ENCODE data around the gene HTR3D.
"Not testable (repeated sequence)": the region's sequence is repeated elsewhere in the genome, so short reads cannot be mapped to it uniquely, and the experiment has no call there.

The HTR3D gene

GRCh38 chr3:184062637-184063036, 31.1 kb downstream of the HTR3D start:
- no peak for DNase-seq (ENCODE audit: low read depth in 1 of 2, low spot score in 1 of 2)

GRCh38 chr3:184066211-184066610, 34.7 kb downstream of the HTR3D start:
- DNase-seq (ENCODE audit: low read depth in 1 of 2, low spot score in 1 of 2): no peak

- no peak for DNase-seq (ENCODE audit: low read depth in 1 of 2, low spot score in 1 of 2)
Measured at GRCh38 chr3:184067573-184068055, 36.1 kb downstream of the HTR3D start.

DNA sequence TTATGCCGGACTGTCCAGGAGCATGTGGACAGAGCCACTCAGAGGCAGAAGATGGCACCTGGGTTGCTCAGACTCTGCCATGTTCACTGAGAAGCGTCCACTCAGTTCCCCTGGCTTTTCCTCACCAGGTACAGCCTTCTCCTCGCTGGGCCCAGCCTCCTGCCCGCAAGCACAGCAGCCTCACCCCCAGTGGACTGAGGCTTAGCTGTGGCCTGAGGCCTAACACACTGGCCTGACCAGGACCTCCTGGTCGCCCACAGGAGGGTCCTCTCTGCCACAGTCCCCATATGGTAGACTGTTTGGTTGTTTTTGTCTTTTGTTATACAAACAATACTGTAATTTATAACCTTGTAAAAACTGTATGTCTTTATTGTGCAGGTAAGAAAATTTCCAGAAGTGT, 36.8 kb downstream of the HTR3D start:
- DNase-seq (ENCODE audit: low read depth in 1 of 2, low spot score in 1 of 2): no peak

DNA sequence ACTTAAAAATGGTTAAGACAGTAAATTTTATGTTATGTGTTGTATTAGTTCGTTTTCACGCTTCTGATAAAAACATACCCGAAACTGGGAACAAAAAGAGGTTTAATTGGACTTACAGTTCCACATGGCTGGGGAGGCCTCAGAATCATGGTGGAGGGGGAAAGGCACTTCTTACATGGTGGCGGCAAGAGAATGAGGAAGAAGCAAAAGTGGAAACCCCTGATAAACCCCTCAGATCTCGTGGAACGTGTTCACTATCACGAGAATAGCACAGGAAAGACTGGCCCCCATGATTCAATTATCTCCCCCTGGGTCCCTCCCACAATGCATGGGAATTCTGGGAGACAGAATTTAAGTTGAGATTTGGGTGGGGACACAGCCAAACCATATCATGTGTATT, 39.6 kb downstream of the HTR3D start:
- not testable (repeated sequence) for DNase-seq (ENCODE audit: low read depth in 1 of 2, low spot score in 1 of 2)

- DNase-seq (ENCODE audit: low read depth in 1 of 2, low spot score in 1 of 2): no peak
Measured at GRCh38 chr3:184073621-184074020, 42.1 kb downstream of the HTR3D start.

- no peak for DNase-seq (ENCODE audit: low read depth in 1 of 2, low spot score in 1 of 2)
Measured at GRCh38 chr3:184075901-184076300, 44.4 kb downstream of the HTR3D start.

DNA sequence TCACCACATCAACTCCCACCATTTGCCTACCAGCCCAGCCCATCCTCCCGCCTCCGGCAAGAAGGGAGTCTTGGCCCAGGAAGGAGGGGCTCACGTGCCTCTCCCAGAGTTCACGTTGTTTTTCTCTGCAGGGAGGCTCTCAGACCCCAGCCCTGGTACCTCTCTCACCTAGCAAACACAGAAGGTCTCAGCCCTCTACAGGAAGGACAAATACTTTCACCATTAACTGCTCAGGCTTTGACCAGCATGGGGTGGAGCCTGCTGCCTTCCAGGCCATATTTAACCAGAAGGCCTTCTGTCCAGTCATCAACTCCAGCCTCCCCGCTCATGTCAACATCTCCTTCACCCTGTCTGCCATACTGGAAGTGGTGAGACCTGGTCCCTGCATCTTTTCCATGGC, 46.3 kb downstream of the HTR3D start:
- DNase-seq (ENCODE audit: low read depth in 1 of 2, low spot score in 1 of 2): no peak

GRCh38 chr3:184078851-184079250, 47.3 kb downstream of the HTR3D start:
- DNase-seq (ENCODE audit: low read depth in 1 of 2, low spot score in 1 of 2): no peak

GRCh38 chr3:184081116-184081830, 49.7 kb downstream of the HTR3D start:
- no peak for DNase-seq (ENCODE audit: low read depth in 1 of 2, low spot score in 1 of 2)

GRCh38 chr3:184082034-184082433, 50.5 kb downstream of the HTR3D start:
- no peak for DNase-seq (ENCODE audit: low read depth in 1 of 2, low spot score in 1 of 2)

DNA sequence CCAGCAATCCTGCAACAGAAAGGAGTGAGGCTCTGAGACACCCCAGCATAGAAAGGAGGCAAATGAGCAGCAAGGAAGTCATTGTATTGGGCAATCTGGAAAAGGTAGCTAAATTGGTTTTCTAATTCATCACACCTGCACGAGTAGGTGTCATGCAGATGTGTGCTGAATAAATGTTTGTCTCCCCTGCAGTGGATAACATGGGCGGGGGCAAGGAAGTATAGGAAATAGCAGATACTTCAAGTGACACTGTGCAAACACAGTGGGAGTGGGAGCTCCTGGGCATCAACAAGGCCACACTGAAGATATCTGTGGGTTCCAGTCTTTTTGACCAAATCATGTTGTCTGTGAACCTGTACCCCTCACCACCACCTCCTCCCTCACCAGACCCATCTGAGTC, 50.9 kb downstream of the HTR3D start:
- DNase-seq (ENCODE audit: low read depth in 1 of 2, low spot score in 1 of 2): no peak

- DNase-seq (ENCODE audit: low read depth in 1 of 2, low spot score in 1 of 2): no peak
Measured at GRCh38 chr3:184085389-184085852, 53.9 kb downstream of the HTR3D start.
